KOPT-K1 (cell line): Measurements from ENCODE around the gene COL26A1.
"Not testable (repeated sequence)": the region's sequence is repeated elsewhere in the genome, so short reads cannot be mapped to it uniquely, and the experiment has no call there.

Source experiments
- H3K27ac ChIP-seq: fragments of 200-600 bp; sonication (generic); 2 replicates; pipeline ENCODE4 v1.5.1; 2016; ENCODE audit warnings: antibody characterized with exemption, mild to moderate bottlenecking, low read depth, low read length; ENCODE audit not compliant: poor library complexity, severe bottlenecking
- H3K36me3 ChIP-seq: fragments of 200-600 bp; sonication (generic); 2 replicates; pipeline ENCODE4 v1.5.1; 2017; ENCODE audit warnings: antibody characterized with exemption, mild to moderate bottlenecking, low read length, moderate library complexity; ENCODE audit not compliant: insufficient read depth
- H3K9me3 ChIP-seq: fragments of 200-600 bp; sonication (generic); 2 replicates; pipeline ENCODE4 v1.5.1; 2017; ENCODE audit warnings: antibody characterized with exemption, low read length, mild to moderate bottlenecking; ENCODE audit not compliant: insufficient read depth, poor library complexity, severe bottlenecking

Gene COL26A1

DNA sequence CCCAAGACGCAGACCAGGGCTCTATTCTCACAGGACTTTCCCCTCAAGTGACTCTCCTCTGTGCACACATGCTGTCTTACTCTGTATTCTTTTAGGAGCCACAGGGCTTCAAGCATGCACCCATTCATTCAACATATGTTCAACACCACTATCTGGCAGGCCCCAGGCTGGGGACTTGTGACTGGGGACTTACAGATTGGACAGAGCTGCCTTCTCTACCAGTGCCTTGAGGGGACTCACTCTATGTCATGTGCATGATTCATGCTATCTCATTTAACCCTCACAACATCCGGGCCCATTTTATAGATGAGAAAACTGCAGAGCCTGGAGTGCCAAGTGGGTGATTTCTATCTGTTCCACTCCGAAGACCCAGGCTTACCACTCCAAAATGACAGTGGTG is 232.1 kb downstream of the COL26A1 start:
- Histone ChIP-seq H3K9me3 (no peaks in the 10 kb centered on the region), H3K36me3 (no peaks in the 10 kb centered on the region), H3K27ac (no peak overlapping the region)

GRCh38 chr7:101595246-101595645 is 232.6 kb downstream of the COL26A1 start:
- Histone ChIP-seq H3K36me3 (no peaks in the 10 kb centered on the region), H3K9me3 (no peaks in the 10 kb centered on the region), H3K27ac (no peak overlapping the region)

GRCh38 chr7:101595766-101596537 is 233.3 kb downstream of the COL26A1 start:
- Histone ChIP-seq H3K9me3 (no peaks in the 10 kb centered on the region), H3K36me3 (no peaks in the 10 kb centered on the region), H3K27ac (no peak overlapping the region)

- H3K9me3 ChIP-seq = no peaks in the 10 kb centered on the region
- H3K27ac ChIP-seq = no peak overlapping the region
- no peaks in the 10 kb centered on the region for H3K36me3 ChIP-seq
Observed at GRCh38 chr7:101596898-101597297, 234.2 kb downstream of the COL26A1 start.

- H3K9me3 ChIP-seq = no peaks in the 10 kb centered on the region
- H3K27ac ChIP-seq = no peak overlapping the region
- H3K36me3 ChIP-seq = no peaks in the 10 kb centered on the region
Observed at GRCh38 chr7:101597941-101598340, 235.3 kb downstream of the COL26A1 start.

DNA sequence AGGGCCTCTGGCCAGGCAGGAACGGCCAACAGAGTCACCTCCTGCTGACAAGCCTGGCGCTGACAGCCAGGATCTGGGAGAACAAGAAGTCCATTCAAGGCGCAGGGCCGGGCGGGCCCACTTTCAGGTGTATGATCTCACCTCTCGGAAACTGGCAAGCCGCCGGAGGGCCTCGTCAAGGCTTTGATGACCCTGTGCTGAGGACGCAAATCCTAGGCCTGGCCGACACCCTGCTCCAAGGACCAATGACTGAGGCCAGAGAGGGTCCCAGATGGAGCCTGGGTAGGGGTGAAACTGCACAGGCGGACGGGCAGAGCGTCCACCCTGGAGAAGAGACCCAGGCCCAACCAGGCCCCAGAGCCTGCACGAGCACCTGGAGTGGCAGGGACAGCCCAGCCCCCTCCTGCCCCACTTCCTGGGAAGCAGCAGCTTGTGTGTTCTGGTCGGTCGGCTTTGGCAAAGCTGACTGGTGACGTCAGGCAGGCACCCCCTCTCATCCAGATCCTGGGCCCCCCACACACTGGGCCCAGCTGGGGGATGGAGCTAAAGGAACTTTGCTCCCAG is 235.8 kb downstream of the COL26A1 start:
- Histone ChIP-seq H3K36me3 (no peaks in the 10 kb centered on the region), H3K27ac (no peak overlapping the region), H3K9me3 (no peaks in the 10 kb centered on the region)

DNA sequence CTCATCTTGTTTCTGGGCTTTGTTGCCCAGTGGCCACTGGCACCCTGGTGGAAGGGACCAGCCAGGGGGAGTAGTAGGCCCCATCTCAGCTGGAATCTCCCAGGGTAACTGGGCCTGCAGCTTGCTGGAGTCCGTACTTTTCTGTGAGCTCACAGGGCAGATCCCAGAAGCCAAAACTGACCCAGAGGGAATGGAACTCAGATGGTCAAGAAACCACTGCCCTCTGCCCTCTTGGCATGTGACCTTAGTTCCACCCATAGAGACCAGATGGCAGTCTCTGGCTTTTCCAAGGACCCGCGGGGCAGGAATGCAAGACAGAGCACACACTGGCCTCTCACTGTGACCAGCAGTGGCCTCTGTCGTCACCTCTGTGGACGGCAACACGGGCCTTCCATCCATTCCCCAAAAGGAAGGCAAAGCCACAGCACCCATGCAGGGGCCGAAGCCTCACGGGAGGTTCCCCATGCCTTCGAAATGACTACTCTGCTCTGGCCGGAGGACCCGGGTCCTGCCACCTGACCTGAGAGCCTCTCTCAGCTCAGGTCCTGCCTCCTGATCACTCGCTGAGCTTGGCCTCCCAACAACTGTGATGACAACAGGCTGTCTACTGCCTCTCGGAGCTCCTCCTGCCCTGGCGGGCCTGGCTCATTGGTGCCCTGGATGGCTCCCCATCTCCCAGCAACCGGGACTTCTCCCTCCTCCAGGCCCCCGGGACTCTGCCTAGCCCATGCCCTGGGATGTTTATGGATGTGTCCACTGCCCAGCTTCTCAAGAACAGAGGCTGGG is 236.5 kb downstream of the COL26A1 start:
- Histone ChIP-seq H3K9me3 (no peaks in the 10 kb centered on the region), H3K27ac (no peak overlapping the region), H3K36me3 (no peaks in the 10 kb centered on the region)

DNA sequence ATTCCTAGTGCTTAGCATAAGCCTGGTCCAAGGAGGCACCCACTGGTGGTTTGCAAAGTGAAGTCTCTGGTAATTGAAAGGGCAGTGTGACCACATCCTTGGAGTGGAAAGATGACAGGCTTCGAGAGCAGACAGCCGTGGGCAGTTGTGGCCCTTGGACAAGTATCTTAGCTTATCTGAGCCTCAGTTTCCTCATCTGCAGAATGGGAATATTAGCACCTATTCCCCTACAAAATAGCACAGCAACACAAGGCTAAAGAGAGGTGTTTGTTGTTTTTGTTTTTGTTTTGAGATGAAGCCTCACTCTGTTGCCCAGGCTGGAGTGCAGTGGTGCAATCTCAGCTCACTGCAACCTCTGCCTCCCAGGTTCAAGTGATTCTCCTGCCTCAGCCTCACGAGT is 237.1 kb downstream of the COL26A1 start:
- H3K9me3 ChIP-seq = no peaks in the 10 kb centered on the region
- no peaks in the 10 kb centered on the region for H3K36me3 ChIP-seq
- no peak overlapping the region for H3K27ac ChIP-seq

DNA sequence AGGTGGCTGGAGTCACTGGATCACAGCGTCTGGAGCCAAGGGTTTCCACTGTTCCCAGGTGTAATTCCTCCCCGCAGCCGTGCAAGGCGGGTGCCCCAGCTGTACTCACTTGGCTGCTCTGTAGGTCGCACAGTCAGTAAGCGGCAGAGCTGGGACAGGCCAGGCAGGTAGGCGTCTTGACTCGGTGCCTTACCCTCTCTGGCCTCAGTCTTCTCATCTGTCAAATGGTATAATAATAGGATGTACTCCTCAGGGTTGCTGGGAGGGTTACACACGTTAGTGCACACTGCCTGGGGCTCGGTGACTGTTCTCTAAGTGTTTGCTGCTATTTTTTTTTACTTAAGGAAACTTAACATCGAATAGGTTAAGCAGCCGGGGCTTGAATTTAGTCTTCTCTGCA is 239.4 kb downstream of the COL26A1 start:
- Histone ChIP-seq H3K27ac (no peak overlapping the region), H3K36me3 (no peaks in the 10 kb centered on the region), H3K9me3 (no peaks in the 10 kb centered on the region)

DNA sequence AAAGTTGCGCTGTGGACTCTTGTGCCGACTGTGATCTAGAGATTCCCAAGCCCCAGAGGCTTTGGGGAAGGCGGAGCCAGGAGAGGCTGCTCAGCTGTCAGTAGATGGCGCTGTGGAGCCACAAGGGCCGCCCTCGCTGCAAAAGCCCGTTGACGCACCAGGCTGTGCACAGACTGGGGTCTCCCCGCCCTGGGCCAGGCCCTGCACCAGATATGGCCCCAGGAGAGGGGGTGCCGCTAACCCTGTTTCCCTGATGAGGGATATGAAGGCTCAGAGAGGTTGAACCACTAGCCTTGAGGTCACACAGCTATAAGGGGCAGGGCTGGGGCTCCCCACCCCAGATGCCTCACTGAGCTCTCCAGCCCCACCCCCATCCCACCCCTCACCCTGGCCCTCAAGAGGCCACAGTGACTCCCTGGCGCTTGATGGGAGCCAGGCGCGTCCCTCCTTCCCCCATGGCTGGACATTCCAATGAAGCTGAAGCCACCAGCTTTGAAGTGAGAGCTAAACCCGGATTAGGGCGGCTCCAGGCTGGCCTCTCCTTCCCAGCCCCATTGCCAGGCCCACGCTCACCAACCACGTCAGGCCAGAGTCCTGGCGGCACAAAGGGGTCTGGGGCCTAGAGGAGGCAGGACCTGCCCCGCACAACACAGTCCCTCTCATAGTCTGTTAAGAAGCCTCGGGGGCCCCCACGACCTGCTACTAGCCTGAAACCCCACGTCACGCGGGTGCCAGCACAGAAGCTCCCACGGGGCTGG is 240.0 kb downstream of the COL26A1 start:
- H3K9me3 ChIP-seq = no peaks in the 10 kb centered on the region
- no peaks in the 10 kb centered on the region for H3K36me3 ChIP-seq

DNA sequence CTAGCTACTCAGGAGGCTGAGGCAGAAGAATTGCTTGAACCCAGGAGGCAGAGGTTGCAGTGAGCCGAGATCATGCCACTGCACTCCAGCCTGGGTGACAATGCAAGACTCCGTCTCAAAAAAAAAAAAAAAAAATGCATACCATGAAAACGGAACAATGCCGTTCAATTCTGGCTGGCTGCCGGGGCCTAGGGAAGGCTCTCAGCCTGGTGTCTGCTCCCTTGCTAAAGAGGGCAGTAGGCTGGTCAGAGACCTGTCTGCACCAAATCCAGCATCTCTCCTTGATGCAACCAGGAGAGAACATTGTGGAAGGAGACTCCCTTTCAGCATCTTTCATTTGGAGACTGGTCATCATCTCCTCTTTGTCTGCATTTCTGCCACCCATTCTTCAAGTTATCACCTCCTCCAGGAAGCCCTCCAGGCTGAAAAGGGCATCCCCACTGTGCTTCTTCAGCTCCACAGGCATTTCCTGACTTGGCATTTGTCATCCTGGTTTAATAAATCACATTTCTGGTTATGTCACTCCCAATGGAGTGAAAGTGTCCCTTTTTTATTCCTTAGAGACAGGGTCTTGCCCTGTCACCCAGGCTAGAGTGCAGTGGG is 241.8 kb downstream of the COL26A1 start:
- Histone ChIP-seq H3K36me3 (no peaks in the 10 kb centered on the region), H3K27ac (no peak overlapping the region), H3K9me3 (no peaks in the 10 kb centered on the region)

More for the DNA sequence above, 240.0 kb downstream of the COL26A1 start:
- no peak overlapping the region for H3K27ac ChIP-seq

- H3K9me3 ChIP-seq, H3K36me3 ChIP-seq, H3K27ac ChIP-seq: not testable (repeated sequence)
Observed at GRCh38 chr7:101604934-101605332, 242.3 kb downstream of the COL26A1 start.

GRCh38 chr7:101605611-101606497 is 243.2 kb downstream of the COL26A1 start:
- Histone ChIP-seq H3K27ac (no peak overlapping the region), H3K36me3 (no peaks in the 10 kb centered on the region)

DNA sequence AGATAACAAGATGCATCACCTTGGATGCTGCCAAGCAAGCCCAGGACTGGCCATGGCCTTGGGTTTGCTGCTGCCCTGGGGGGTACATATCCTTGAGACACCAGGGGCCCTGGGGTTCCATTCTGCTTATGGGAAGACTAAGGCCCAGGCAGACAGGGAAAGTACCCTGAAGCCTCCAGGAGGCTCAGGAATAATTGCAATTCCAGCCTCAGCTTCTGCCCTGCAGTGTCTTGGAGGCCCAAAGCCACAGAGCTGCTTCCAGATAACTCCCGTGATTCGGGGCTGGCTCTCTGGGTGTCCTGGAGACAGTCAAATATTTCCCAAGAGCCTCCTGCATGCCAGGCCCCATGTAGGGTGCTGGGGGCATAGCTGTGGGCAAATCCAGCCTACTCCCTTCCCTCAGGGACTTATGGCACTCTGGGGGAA is 243.8 kb downstream of the COL26A1 start:
- no peak overlapping the region for H3K27ac ChIP-seq
- no peaks in the 10 kb centered on the region for H3K9me3 ChIP-seq
- H3K36me3 ChIP-seq = no peaks in the 10 kb centered on the region

More at GRCh38 chr7:101605611-101606497, 243.2 kb downstream of the COL26A1 start:
- no peaks in the 10 kb centered on the region for H3K9me3 ChIP-seq
